HEK293 (cell line): Measurements from ENCODE around the gene ERN2.

Experiments
- GLIS1 ChIP-seq: fragments of 450-650 bp; formaldehyde crosslinking; IDR thresholded peaks from 2 replicates; pipeline ENCODE4 v1.5.1; 2016; ENCODE audit warnings: missing biosample characterization, missing genetic modification characterization
- GLIS2 ChIP-seq: fragments of 450-650 bp; formaldehyde crosslinking; IDR thresholded peaks from 2 replicates; pipeline ENCODE4 v1.5.1; 2016; ENCODE audit warnings: missing biosample characterization, missing genetic modification characterization
- KLF9 ChIP-seq: fragments of 450-650 bp; formaldehyde crosslinking; IDR thresholded peaks from 2 replicates; pipeline ENCODE4 v1.5.1; 2016; ENCODE audit warnings: missing biosample characterization, missing genetic modification characterization, low read depth
- PRDM6 ChIP-seq: fragments of 450-650 bp; formaldehyde crosslinking; IDR thresholded peaks from 2 replicates; pipeline ENCODE4 v1.5.1; 2017; ENCODE audit warnings: missing biosample characterization, missing genetic modification characterization
- REPIN1 ChIP-seq: fragments of 450-650 bp; formaldehyde crosslinking; IDR thresholded peaks from 2 replicates; pipeline ENCODE4 v1.5.1; 2017; ENCODE audit warnings: missing biosample characterization, missing genetic modification characterization, low read depth
- SCRT1 ChIP-seq: fragments of 450-650 bp; formaldehyde crosslinking; IDR thresholded peaks from 2 replicates; pipeline ENCODE4 v1.5.1; 2016; ENCODE audit warnings: missing biosample characterization, missing genetic modification characterization, borderline replicate concordance
- SP2 ChIP-seq: fragments of 450-650 bp; formaldehyde crosslinking; IDR thresholded peaks from 2 replicates; pipeline ENCODE4 v1.5.1; 2016; ENCODE audit warnings: missing biosample characterization, missing genetic modification characterization
- SP3 ChIP-seq: fragments of 450-650 bp; formaldehyde crosslinking; IDR thresholded peaks from 2 replicates; pipeline ENCODE4 v1.5.1; 2016; ENCODE audit warnings: missing biosample characterization, missing genetic modification characterization
- ZBTB17 ChIP-seq: fragments of 450-650 bp; formaldehyde crosslinking; IDR thresholded peaks from 2 replicates; pipeline ENCODE4 v1.5.1; 2016; ENCODE audit warnings: missing biosample characterization, missing genetic modification characterization
- ZBTB8A ChIP-seq: fragments of 450-650 bp; formaldehyde crosslinking; IDR thresholded peaks from 2 replicates; pipeline ENCODE4 v1.5.1; 2016; ENCODE audit warnings: missing biosample characterization, missing genetic modification characterization
- ZFHX2 ChIP-seq: fragments of 450-650 bp; formaldehyde crosslinking; conservative IDR thresholded peaks from 2 replicates; pipeline ENCODE4 v1.5.1; 2016; ENCODE audit warnings: missing biosample characterization, missing genetic modification characterization
- ZFP69B ChIP-seq: fragments of 450-650 bp; formaldehyde crosslinking; IDR thresholded peaks from 2 replicates; pipeline ENCODE4 v1.5.1; 2016; ENCODE audit warnings: missing biosample characterization, missing genetic modification characterization
- ZNF155 ChIP-seq: fragments of 450-650 bp; formaldehyde crosslinking; IDR thresholded peaks from 2 replicates; pipeline ENCODE4 v1.5.1; 2016; ENCODE audit warnings: missing biosample characterization, missing genetic modification characterization
- ZNF169 ChIP-seq: fragments of 450-650 bp; formaldehyde crosslinking; IDR thresholded peaks from 2 replicates; pipeline ENCODE4 v1.5.1; 2016; ENCODE audit warnings: missing biosample characterization, missing genetic modification characterization
- ZNF184 ChIP-seq: fragments of 450-650 bp; IDR thresholded peaks from 2 replicates; pipeline ENCODE4 v1.5.1; 2018; ENCODE audit warnings: missing biosample characterization, mild to moderate bottlenecking, missing genetic modification characterization
- ZNF211 ChIP-seq: fragments of 450-650 bp; formaldehyde crosslinking; IDR thresholded peaks from 2 replicates; pipeline ENCODE4 v1.5.1; 2016; ENCODE audit warnings: low read depth, missing biosample characterization, missing genetic modification characterization
- ZNF292 ChIP-seq: fragments of 450-650 bp; formaldehyde crosslinking; IDR thresholded peaks from 2 replicates; pipeline ENCODE4 v1.5.1; 2016; ENCODE audit warnings: low read depth, missing biosample characterization, missing genetic modification characterization, borderline replicate concordance
- ZNF366 ChIP-seq: fragments of 450-650 bp; formaldehyde crosslinking; conservative IDR thresholded peaks from 2 replicates; pipeline ENCODE4 v1.5.1; 2016; ENCODE audit warnings: missing biosample characterization, missing genetic modification characterization
- ZNF37A ChIP-seq: fragments of 450-650 bp; IDR thresholded peaks from 2 replicates; pipeline ENCODE4 v1.5.1; 2018; ENCODE audit warnings: missing biosample characterization, missing genetic modification characterization
- ZNF391 ChIP-seq: fragments of 450-650 bp; formaldehyde crosslinking; IDR thresholded peaks from 2 replicates; pipeline ENCODE4 v1.5.1; 2016; ENCODE audit warnings: low read depth, missing biosample characterization, missing genetic modification characterization, borderline replicate concordance
- ZNF433 ChIP-seq: fragments of 450-650 bp; formaldehyde crosslinking; IDR thresholded peaks from 2 replicates; pipeline ENCODE4 v1.5.1; 2016; ENCODE audit warnings: missing biosample characterization, missing genetic modification characterization, low read depth
- ZNF501 ChIP-seq: fragments of 450-650 bp; formaldehyde crosslinking; IDR thresholded peaks from 2 replicates; pipeline ENCODE4 v1.5.1; 2016; ENCODE audit warnings: missing biosample characterization, missing genetic modification characterization
- ZNF600 ChIP-seq: fragments of 450-650 bp; formaldehyde crosslinking; IDR thresholded peaks from 2 replicates; pipeline ENCODE4 v1.5.1; 2016; ENCODE audit warnings: missing biosample characterization, missing genetic modification characterization
- ZNF610 ChIP-seq: fragments of 450-650 bp; formaldehyde crosslinking; IDR thresholded peaks from 2 replicates; pipeline ENCODE4 v1.5.1; 2016; ENCODE audit warnings: missing biosample characterization, missing genetic modification characterization, borderline replicate concordance
- ZNF621 ChIP-seq: fragments of 450-650 bp; formaldehyde crosslinking; IDR thresholded peaks from 2 replicates; pipeline ENCODE4 v1.5.1; 2017; ENCODE audit warnings: missing biosample characterization, missing genetic modification characterization
- ZNF623 ChIP-seq: fragments of 450-650 bp; formaldehyde crosslinking; IDR thresholded peaks from 2 replicates; pipeline ENCODE4 v1.5.1; 2016; ENCODE audit warnings: missing biosample characterization, missing genetic modification characterization
- ZNF629 ChIP-seq: fragments of 450-650 bp; formaldehyde crosslinking; IDR thresholded peaks from 2 replicates; pipeline ENCODE4 v1.5.1; 2017; ENCODE audit warnings: missing biosample characterization, missing genetic modification characterization
- ZNF654 ChIP-seq: fragments of 450-650 bp; formaldehyde crosslinking; IDR thresholded peaks from 2 replicates; pipeline ENCODE4 v1.5.1; 2016; ENCODE audit warnings: low read depth, missing biosample characterization, missing genetic modification characterization
- ZNF707 ChIP-seq: fragments of 450-650 bp; formaldehyde crosslinking; IDR thresholded peaks from 2 replicates; pipeline ENCODE4 v1.5.1; 2016; ENCODE audit warnings: missing biosample characterization, missing genetic modification characterization
- ZNF747 ChIP-seq: fragments of 450-650 bp; formaldehyde crosslinking; IDR thresholded peaks from 2 replicates; pipeline ENCODE4 v1.5.1; 2016; ENCODE audit warnings: missing biosample characterization, missing genetic modification characterization
- ZSCAN16 ChIP-seq: fragments of 450-650 bp; formaldehyde crosslinking; IDR thresholded peaks from 2 replicates; pipeline ENCODE4 v1.5.1; 2016; ENCODE audit warnings: missing biosample characterization, missing genetic modification characterization
- TF ChIP-seq, protein P1 (sequence below): fragments of 450-650 bp; formaldehyde crosslinking; IDR thresholded peaks from 2 replicates; pipeline ENCODE4 v1.5.1; 2016; ENCODE audit warnings: missing biosample characterization, missing genetic modification characterization
- TF ChIP-seq, protein P2 (sequence below): fragments of 450-650 bp; formaldehyde crosslinking; IDR thresholded peaks from 2 replicates; pipeline ENCODE4 v1.5.1; 2017; ENCODE audit warnings: missing biosample characterization, mild to moderate bottlenecking, missing genetic modification characterization, moderate library complexity

The ERN2 gene

GRCh38 chr16:23754594-23755483, 41.8 kb upstream of the ERN2 start, which contains the start of gene CHP2 (continued):
- no peak for TF ChIP-seq SCRT1
- peak; percentile 26; the same call in 1 of the 2 replicates for TF ChIP-seq ZNF501 (tag by site-specific recombination)
- peak; percentile 43; the same call in 1 of the 2 replicates for TF ChIP-seq ZNF600 (tag by site-specific recombination)
- no peak for TF ChIP-seq ZNF621 (tag by site-specific recombination)
- TF ChIP-seq ZNF292 (tag by site-specific recombination), result no peak
- TF ChIP-seq, protein P1, sequence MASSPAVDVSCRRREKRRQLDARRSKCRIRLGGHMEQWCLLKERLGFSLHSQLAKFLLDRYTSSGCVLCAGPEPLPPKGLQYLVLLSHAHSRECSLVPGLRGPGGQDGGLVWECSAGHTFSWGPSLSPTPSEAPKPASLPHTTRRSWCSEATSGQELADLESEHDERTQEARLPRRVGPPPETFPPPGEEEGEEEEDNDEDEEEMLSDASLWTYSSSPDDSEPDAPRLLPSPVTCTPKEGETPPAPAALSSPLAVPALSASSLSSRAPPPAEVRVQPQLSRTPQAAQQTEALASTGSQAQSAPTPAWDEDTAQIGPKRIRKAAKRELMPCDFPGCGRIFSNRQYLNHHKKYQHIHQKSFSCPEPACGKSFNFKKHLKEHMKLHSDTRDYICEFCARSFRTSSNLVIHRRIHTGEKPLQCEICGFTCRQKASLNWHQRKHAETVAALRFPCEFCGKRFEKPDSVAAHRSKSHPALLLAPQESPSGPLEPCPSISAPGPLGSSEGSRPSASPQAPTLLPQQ (tag by site-specific recombination), result no peak
- TF ChIP-seq ZBTB8A, result peak; percentile 57
- TF ChIP-seq SP3 (tag by site-specific recombination), result peak; percentile 60
- no peak for TF ChIP-seq ZNF211
- peak; percentile 56; the same call in 1 of the 2 replicates for TF ChIP-seq ZNF610 (tag by site-specific recombination)
- TF ChIP-seq ZBTB17 (tag by site-specific recombination), result no peak
- TF ChIP-seq ZNF366 (tag by site-specific recombination), result no peak
- TF ChIP-seq ZNF155 (tag by site-specific recombination), result no peak
- TF ChIP-seq ZFP69B (tag by site-specific recombination), result no peak
- no peak for TF ChIP-seq PRDM6 (tag by site-specific recombination)
- peak; percentile 92 for TF ChIP-seq GLIS1 (tag by site-specific recombination)
- TF ChIP-seq ZFHX2 (tag by site-specific recombination), result peak; percentile 73
- peak; percentile 50 for TF ChIP-seq SP2 (tag by site-specific recombination)
- peak; percentile 36; the same call in 1 of the 2 replicates for TF ChIP-seq KLF9 (tag by site-specific recombination)
- TF ChIP-seq, protein P2, sequence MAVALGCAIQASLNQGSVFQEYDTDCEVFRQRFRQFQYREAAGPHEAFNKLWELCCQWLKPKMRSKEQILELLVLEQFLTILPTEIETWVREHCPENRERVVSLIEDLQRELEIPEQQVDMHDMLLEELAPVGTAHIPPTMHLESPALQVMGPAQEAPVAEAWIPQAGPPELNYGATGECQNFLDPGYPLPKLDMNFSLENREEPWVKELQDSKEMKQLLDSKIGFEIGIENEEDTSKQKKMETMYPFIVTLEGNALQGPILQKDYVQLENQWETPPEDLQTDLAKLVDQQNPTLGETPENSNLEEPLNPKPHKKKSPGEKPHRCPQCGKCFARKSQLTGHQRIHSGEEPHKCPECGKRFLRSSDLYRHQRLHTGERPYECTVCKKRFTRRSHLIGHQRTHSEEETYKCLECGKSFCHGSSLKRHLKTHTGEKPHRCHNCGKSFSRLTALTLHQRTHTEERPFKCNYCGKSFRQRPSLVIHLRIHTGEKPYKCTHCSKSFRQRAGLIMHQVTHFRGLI (tag by site-specific recombination), result no peak
- no peak for TF ChIP-seq ZNF391
- TF ChIP-seq ZNF433, result no peak
- TF ChIP-seq ZSCAN16 (tag by site-specific recombination), result no peak
- TF ChIP-seq ZNF707 (tag by site-specific recombination), result no peak
- TF ChIP-seq ZNF623 (tag by site-specific recombination), result no peak
- TF ChIP-seq GLIS2 (tag by site-specific recombination), result peak; percentile 70; the same call in 1 of the 2 replicates
- TF ChIP-seq ZNF184 (tag by site-specific recombination), result no peak
- TF ChIP-seq ZNF37A (tag by site-specific recombination), result no peak
- TF ChIP-seq REPIN1, result no peak
- no peak for TF ChIP-seq ZNF747
- TF ChIP-seq ZNF169, result no peak
- TF ChIP-seq ZNF629, result no peak
- TF ChIP-seq ZNF654 (tag by site-specific recombination), result no peak
